Endothelial cell of umbilical vein (primary cell): Measurements from ENCODE around the gene TAF4B. TPM values are rescaled to one million over a fixed set of nuclear protein-coding genes. Genes with fewer than 3 reads are reported as not detected.

Experiments used
- BruUV-seq: library from RNA; stranded (reverse); fragments of 400-500 nt; replicated peaks from 2 replicates; lab custom pipeline; 2021; lab: Mats Ljungman, UMichigan
- CTCF ChIA-PET: fragments of 300-600, 350-600 bp; sonication (Branson Sonifier 250); formaldehyde crosslinking; loops from one replicate; lab custom pipeline; 2021; ENCODE audit warnings: antibody characterized with exemption, inconsistent platforms; lab: Charles Lee
- POLR2A ChIA-PET: fragments of 300-600, 350-600 bp; sonication (Branson Sonifier 250); formaldehyde crosslinking; loops from one replicate; lab custom pipeline; 2021; ENCODE audit warnings: antibody characterized with exemption, inconsistent platforms; lab: Charles Lee
- DNase-seq: peaks from one replicate; pipeline ENCODE4 v3.0.0-alpha.2; 2011; ENCODE audit warnings: low read depth, low spot score
- FAIRE-seq: peaks from 2 replicates; lab custom pipeline; 2011; peaks lifted over from hg19 to GRCh38; lab: Jason Lieb, UNC
- H2AFZ ChIP-seq: 2 replicates; pipeline ENCODE4 v1.6.0; 2012; ENCODE audit warnings: low read depth, low read length, control low read depth, inconsistent platforms
- H3K27ac ChIP-seq: 2 replicates; pipeline ENCODE4 v1.5.1; 2011; ENCODE audit warnings: low read depth, mild to moderate bottlenecking, control low read depth, low read length, moderate library complexity; ENCODE audit not compliant: insufficient read depth
- H3K27me3 ChIP-seq, 2 experiments: 2 replicates each; pipeline versions ENCODE4 v1.6.0 to v1.6.1; 2011; ENCODE audit warnings: low read length in 2 of 2, mixed read lengths in 1 of 2; ENCODE audit not compliant: control insufficient read depth in 2 of 2, insufficient read depth in 2 of 2
- H3K36me3 ChIP-seq, 2 experiments: 2 replicates in 1 of 2; 3 replicates in 1 of 2; pipeline ENCODE4 v1.5.1; 2011; ENCODE audit warnings: low read length in 2 of 2, mild to moderate bottlenecking in 1 of 2, moderate library complexity in 1 of 2; ENCODE audit not compliant: control insufficient read depth in 2 of 2, insufficient read depth in 2 of 2; ENCODE audit errors: extremely low read depth in 1 of 2
- H3K4me1 ChIP-seq: 3 replicates; pipeline ENCODE4 v1.5.1; 2011; ENCODE audit warnings: mild to moderate bottlenecking, low read length; ENCODE audit not compliant: control insufficient read depth, insufficient read depth; ENCODE audit errors: extremely low read depth
- H3K4me2 ChIP-seq: 2 replicates; pipeline ENCODE4 v1.6.1; 2011; ENCODE audit warnings: low read length, control low read depth, mixed read lengths; ENCODE audit not compliant: insufficient read depth
- H3K4me3 ChIP-seq, 3 experiments: fragments of 200-600 bp in 1 of 3; sonication (generic), shearing (Covaris generic) in 1 of 3; replicated peaks in 1 of 3; 2 replicates each; pipeline ENCODE4 v1.5.1; 2011 to 2016; ENCODE audit warnings: control low read depth in 3 of 3, low read length in 3 of 3, mild to moderate bottlenecking in 2 of 3, inconsistent platforms in 1 of 3, low read depth in 1 of 3, moderate library complexity in 1 of 3; ENCODE audit not compliant: insufficient read depth in 1 of 3
- H3K79me2 ChIP-seq: 2 replicates; pipeline ENCODE4 v1.6.0; 2012; ENCODE audit warnings: low read length, inconsistent platforms; ENCODE audit not compliant: control insufficient read depth, insufficient read depth
- H3K9ac ChIP-seq: replicated peaks from 2 replicates; pipeline ENCODE3; 2011; ENCODE audit warnings: low read length, control low read depth; ENCODE audit not compliant: insufficient read depth; ENCODE audit errors: extremely low read depth
- H3K9me1 ChIP-seq: replicated peaks from 3 replicates; pipeline ENCODE4 v1.6.0; 2011; ENCODE audit warnings: mild to moderate bottlenecking, low read length; ENCODE audit not compliant: control insufficient read depth, insufficient read depth; ENCODE audit errors: extremely low read depth
- H3K9me3 ChIP-seq: replicated peaks from 2 replicates; pipeline ENCODE4 v1.5.1; 2012; ENCODE audit warnings: low read length, inconsistent platforms; ENCODE audit not compliant: control insufficient read depth, insufficient read depth
- H4K20me1 ChIP-seq: replicated peaks from 2 replicates; pipeline ENCODE3; 2011; ENCODE audit warnings: mild to moderate bottlenecking, low read length; ENCODE audit not compliant: control insufficient read depth, insufficient read depth; ENCODE audit errors: extremely low read depth
- EZH2 ChIP-seq: IDR thresholded peaks from 2 replicates; pipeline ENCODE4 v1.6.1; 2012; ENCODE audit warnings: borderline replicate concordance, low read depth, mild to moderate bottlenecking, moderate library complexity, low read length, inconsistent platforms; ENCODE audit not compliant: severe bottlenecking
- FOS ChIP-seq: IDR thresholded peaks from 2 replicates; pipeline ENCODE4 v1.6.1; 2011; ENCODE audit warnings: mild to moderate bottlenecking, low read length, moderate library complexity, borderline replicate concordance; ENCODE audit not compliant: insufficient read depth
- GATA2 ChIP-seq: IDR thresholded peaks from 2 replicates; pipeline ENCODE4 v1.7.0; 2011; ENCODE audit warnings: low read depth, mild to moderate bottlenecking, moderate library complexity, mixed read lengths, low read length; ENCODE audit not compliant: insufficient read length, insufficient read depth
- JUN ChIP-seq: IDR thresholded peaks from 2 replicates; pipeline ENCODE4 v1.6.1; 2011; ENCODE audit warnings: borderline replicate concordance, low read depth; ENCODE audit not compliant: insufficient read length, insufficient read depth
- MYC ChIP-seq: IDR thresholded peaks from one replicate; pipeline ENCODE4 v1.6.1; 2011; ENCODE audit warnings: mild to moderate bottlenecking, low read depth, low read length
- POLR2A ChIP-seq: IDR thresholded peaks from 2 replicates; pipeline ENCODE4 v1.6.1; 2012; ENCODE audit warnings: low read depth, mild to moderate bottlenecking, control low read depth, low read length
- POLR2AphosphoS5 ChIP-seq: IDR thresholded peaks from 2 replicates; pipeline ENCODE4 v1.6.1; 2012; ENCODE audit warnings: low read depth, mild to moderate bottlenecking, control low read depth, low read length, moderate library complexity; ENCODE audit not compliant: insufficient read depth
- dilution Hi-C: fragments of 300-500 bp; cut with MboI; formaldehyde crosslinking; loops from one replicate; pipeline ENCODE4 v1.15.0; 2019; ENCODE audit warnings: low sequenced_read_pairs; ENCODE audit not compliant: extremely low pct_ligation_motif_present
- intact Hi-C: fragments of 100-400 bp; cut with micrococcal nuclease; formaldehyde crosslinking; loops from one replicate; pipeline ENCODE4 v1.10.0; 2022
- polyA plus RNA-seq, 4 experiments: library from polyadenylated mRNA; depleted of rRNA in 3 of 4; stranded (reverse) in 3 of 4; unstranded in 1 of 4; fragments of >200 nt; gene quantifications; 2 replicates each; pipeline versions ENCODE4 v1.2.1 to v1.2.3, GENCODE V29; 2011 to 2012; ENCODE audit warnings: missing spikeins in 1 of 4
- total RNA-seq: library from RNA; stranded (reverse); gene quantifications from 2 replicates; pipeline ENCODE4 v1.2.3, GENCODE V29; 2021
- TF ChIP-seq, protein P1 (sequence below): IDR thresholded peaks from 2 replicates; pipeline ENCODE4 v1.6.1; 2011; ENCODE audit not compliant: insufficient read depth, insufficient read length
- TF ChIP-seq, protein P2 (sequence below), 2 donors: IDR thresholded peaks; 1 replicate in 1 of 2; 2 replicates in 1 of 2; pipeline ENCODE4 v1.5.1; 2011; ENCODE audit warnings: low read length in 2 of 2, mild to moderate bottlenecking in 2 of 2, moderate library complexity in 2 of 2, control low read depth in 1 of 2, inconsistent platforms in 1 of 2, low read depth in 1 of 2; ENCODE audit not compliant: insufficient read depth in 1 of 2; ENCODE audit errors: extremely low read depth in 1 of 2

The TAF4B gene
- total and polyA plus RNA-seq, 2 donors (not counting 3 experiments of a cell fraction or from before 2014, with no cell fraction given): 0.47 to 2.0 TPM

DNA sequence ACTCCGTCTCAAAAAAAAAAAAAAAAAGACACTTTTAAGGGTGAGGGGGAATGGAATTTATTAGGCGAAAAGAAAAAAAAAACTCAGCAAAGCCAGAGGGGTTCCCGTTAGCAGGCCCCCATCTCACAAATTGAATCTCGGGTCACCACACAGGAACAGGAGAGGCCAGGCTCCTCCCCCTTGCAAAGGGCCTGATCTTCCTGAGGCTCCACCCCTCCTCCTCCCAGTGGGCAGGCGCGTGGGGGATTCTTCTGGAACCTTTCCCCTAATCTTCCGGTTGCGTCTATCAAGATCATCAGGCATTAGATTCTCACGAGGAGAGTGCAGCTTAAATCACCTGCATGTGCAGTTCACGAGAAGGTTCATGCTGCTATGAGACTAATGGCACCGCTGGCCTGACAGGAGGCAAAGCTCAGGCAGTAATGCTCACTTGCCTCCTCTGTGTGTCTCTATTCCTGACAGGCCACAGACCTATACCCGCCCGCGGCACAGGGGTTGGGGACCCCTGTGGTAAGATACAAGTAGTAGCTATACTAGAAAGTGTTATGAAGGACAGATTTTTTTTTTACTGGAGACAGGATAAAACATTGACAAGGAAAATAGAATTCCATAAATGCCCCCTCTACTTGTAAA is 45.8 kb downstream of the TAF4B start:
- Histone ChIP-seq H3K4me2 (no peak overlapping the region), H3K9ac (no peak overlapping the region), H3K4me3 (no peak overlapping the region), H3K27ac (no peak overlapping the region), H3K9me3 (no peaks in the 10 kb centered on the region), H3K36me3 (no peaks in the 10 kb centered on the region), H4K20me1 (no peaks in the 10 kb centered on the region), H2AFZ (no peak overlapping the region), H3K79me2 (no peaks in the 10 kb centered on the region), H3K4me1 (no peaks in the 10 kb centered on the region), H3K9me1 (no peaks in the 10 kb centered on the region), H3K27me3 (no peaks in the 10 kb centered on the region)
- CTCF ChIA-PET: no interaction called here
- intact Hi-C loops (no loop called here), dilution Hi-C loops (no loop called here)
- POLR2A ChIA-PET: no interaction called here
- FAIRE-seq (no peak), DNase-seq (no peak)
- TF ChIP-seq POLR2AphosphoS5 (no peak), MYC (no peak), FOS (no peak), GATA2 (no peak), EZH2 (no peak), JUN (no peak), POLR2A (no peak)
- TF ChIP-seq, protein P1, sequence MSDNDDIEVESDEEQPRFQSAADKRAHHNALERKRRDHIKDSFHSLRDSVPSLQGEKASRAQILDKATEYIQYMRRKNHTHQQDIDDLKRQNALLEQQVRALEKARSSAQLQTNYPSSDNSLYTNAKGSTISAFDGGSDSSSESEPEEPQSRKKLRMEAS: no peak
- TF ChIP-seq, protein P2, sequence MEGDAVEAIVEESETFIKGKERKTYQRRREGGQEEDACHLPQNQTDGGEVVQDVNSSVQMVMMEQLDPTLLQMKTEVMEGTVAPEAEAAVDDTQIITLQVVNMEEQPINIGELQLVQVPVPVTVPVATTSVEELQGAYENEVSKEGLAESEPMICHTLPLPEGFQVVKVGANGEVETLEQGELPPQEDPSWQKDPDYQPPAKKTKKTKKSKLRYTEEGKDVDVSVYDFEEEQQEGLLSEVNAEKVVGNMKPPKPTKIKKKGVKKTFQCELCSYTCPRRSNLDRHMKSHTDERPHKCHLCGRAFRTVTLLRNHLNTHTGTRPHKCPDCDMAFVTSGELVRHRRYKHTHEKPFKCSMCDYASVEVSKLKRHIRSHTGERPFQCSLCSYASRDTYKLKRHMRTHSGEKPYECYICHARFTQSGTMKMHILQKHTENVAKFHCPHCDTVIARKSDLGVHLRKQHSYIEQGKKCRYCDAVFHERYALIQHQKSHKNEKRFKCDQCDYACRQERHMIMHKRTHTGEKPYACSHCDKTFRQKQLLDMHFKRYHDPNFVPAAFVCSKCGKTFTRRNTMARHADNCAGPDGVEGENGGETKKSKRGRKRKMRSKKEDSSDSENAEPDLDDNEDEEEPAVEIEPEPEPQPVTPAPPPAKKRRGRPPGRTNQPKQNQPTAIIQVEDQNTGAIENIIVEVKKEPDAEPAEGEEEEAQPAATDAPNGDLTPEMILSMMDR (IDR thresholded peaks at IDR 0.05; ENCODE audit: extremely low read depth in 1 of 2, insufficient read depth in 1 of 2, low read depth in 1 of 2, low read length in 2 of 2): no peak
- no TSS peak for BruUV-seq
